ENCODE measurements around the gene WDR70.
"Not testable (repeated sequence)": the region's sequence is repeated elsewhere in the genome, so short reads cannot be mapped to it uniquely, and the experiment has no call there.

Gene WDR70

DNA sequence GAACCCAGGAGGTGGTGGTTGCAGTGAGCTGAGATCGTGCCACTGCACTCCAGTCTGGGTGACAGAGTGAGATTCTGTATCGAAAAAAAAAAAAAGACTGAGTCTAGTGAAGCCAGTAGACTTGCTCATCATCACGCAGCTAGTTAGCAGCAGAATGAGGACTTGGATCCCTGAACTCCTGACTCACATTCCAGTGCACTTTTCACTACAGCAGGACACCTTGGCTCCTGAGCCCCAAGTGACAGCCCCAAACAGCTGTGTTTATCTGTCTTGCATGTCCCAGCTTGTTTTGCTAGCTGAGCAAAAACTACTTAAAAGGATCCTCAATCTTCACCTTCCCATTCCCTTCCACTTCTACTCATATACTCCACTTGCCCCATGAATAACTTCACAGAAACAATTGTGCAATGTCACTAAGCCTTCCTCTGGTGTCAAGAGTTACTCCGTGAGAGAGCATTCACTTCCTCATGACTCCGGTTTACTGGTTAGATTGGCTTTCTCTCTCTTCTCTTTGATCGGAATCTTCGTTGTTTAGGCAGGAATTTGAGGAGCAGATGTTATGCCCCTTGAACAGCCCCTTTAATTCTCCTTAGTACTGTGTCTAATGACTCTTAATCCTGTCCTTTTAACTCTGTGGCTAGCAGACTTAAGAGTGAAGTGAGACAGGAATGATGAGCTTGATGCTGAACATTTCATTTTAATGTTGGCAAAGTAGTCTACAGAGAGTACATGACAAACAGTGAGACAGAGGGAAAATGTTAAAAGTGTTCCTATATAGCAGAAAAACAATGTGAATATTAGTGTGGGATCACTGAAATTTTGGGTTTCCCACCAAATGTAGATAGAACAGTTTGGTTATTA, 84.3 kb downstream of the WDR70 start:
- not testable (repeated sequence) for H3K9me3 ChIP-seq (replicated peaks in 1 of 2; ENCODE audit: control insufficient read depth in 2 of 2, insufficient read depth in 1 of 2, low read depth in 1 of 2, low read length in 2 of 2); H3K14ac ChIP-seq (ENCODE audit: low read length); H2AFZ ChIP-seq (ENCODE audit: low read length); H2BK12ac ChIP-seq (ENCODE audit: low read length); H4K8ac ChIP-seq (ENCODE audit: low read depth, low read length); H3K4me3 ChIP-seq (ENCODE audit: low read length in 2 of 2); H2BK120ac ChIP-seq (ENCODE audit: low read depth, low read length); H3K4me1 ChIP-seq (ENCODE audit: control insufficient read depth in 2 of 2, insufficient read depth in 1 of 2, low read depth in 1 of 2, low read length in 2 of 2); H2AK5ac ChIP-seq (ENCODE audit: low read depth, low read length); H3K18ac ChIP-seq (ENCODE audit: low read length); H2BK15ac ChIP-seq (ENCODE audit: low read length); H3K4me2 ChIP-seq (ENCODE audit: insufficient read depth, low read length, poor library complexity, severe bottlenecking); H3K79me1 ChIP-seq (ENCODE audit: low read depth, low read length); H3K4ac ChIP-seq (ENCODE audit: low read length); H4K91ac ChIP-seq (ENCODE audit: low read depth, low read length, poor library complexity); H3K23ac ChIP-seq (ENCODE audit: low read depth, low read length, poor library complexity); H3K9ac ChIP-seq (ENCODE audit: low read depth, low read length, poor library complexity); H3K36me3 ChIP-seq (replicated peaks in 1 of 2; ENCODE audit: control insufficient read depth in 2 of 2, insufficient read depth in 2 of 2, low read length in 2 of 2); H3K27me3 ChIP-seq (ENCODE audit: control insufficient read depth in 3 of 3, insufficient read depth in 3 of 3, low read depth in 1 of 3, low read length in 3 of 3); H2BK5ac ChIP-seq (ENCODE audit: low read length)
- DNase-seq (ENCODE audit: low spot score), result peak; percentile 12
- no CpG with 5 or more reads among the region's 7 CpGs for WGBS, 2 donors (ENCODE audit: extremely low coverage in 2 of 2, insufficient read length in 2 of 2, insufficient replicate concordance in 1 of 2)
- H3K27ac ChIP-seq (replicated peaks; ENCODE audit: low read length), result peak overlapping the region; percentile 24

DNA sequence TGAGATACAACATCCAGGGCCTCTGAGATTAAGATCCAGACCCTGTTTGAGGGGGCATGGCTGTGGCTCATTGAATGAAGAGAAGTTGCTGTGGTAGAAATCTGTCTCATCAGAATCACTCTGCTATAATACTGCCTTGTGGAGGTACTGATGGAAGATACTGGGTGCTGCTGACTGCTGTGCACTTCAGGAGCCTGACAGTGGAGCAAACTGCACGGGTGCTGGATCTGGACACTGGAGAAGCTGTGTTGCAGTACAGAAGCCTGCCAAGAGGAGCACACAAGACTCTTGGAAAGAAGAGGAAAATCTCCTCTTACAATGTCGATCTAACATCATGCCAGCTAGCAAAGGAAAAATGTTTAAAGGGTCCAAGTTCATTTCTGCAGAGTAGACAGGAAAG, 85.5 kb downstream of the WDR70 start:
- H4K91ac ChIP-seq (ENCODE audit: low read depth, low read length, poor library complexity); H3K23ac ChIP-seq (ENCODE audit: low read depth, low read length, poor library complexity); H3K4me2 ChIP-seq (ENCODE audit: insufficient read depth, low read length, poor library complexity, severe bottlenecking); H2AFZ ChIP-seq (ENCODE audit: low read length); H3K9ac ChIP-seq (ENCODE audit: low read depth, low read length, poor library complexity); H2AK5ac ChIP-seq (ENCODE audit: low read depth, low read length); H3K36me3 ChIP-seq (replicated peaks in 1 of 2; ENCODE audit: control insufficient read depth in 2 of 2, insufficient read depth in 2 of 2, low read length in 2 of 2); H3K79me1 ChIP-seq (ENCODE audit: low read depth, low read length); H3K18ac ChIP-seq (ENCODE audit: low read length); H3K14ac ChIP-seq (ENCODE audit: low read length); H3K4ac ChIP-seq (ENCODE audit: low read length); H3K9me3 ChIP-seq (replicated peaks in 1 of 2; ENCODE audit: control insufficient read depth in 2 of 2, insufficient read depth in 1 of 2, low read depth in 1 of 2, low read length in 2 of 2); H3K4me3 ChIP-seq (ENCODE audit: low read length in 2 of 2); H3K4me1 ChIP-seq (ENCODE audit: control insufficient read depth in 2 of 2, insufficient read depth in 1 of 2, low read depth in 1 of 2, low read length in 2 of 2); H2BK12ac ChIP-seq (ENCODE audit: low read length); H3K27me3 ChIP-seq (ENCODE audit: control insufficient read depth in 3 of 3, insufficient read depth in 3 of 3, low read depth in 1 of 3, low read length in 3 of 3); H4K8ac ChIP-seq (ENCODE audit: low read depth, low read length); H2BK120ac ChIP-seq (ENCODE audit: low read depth, low read length); H2BK5ac ChIP-seq (ENCODE audit: low read length); DNase-seq (ENCODE audit: low spot score); H3K27ac ChIP-seq (replicated peaks; ENCODE audit: low read length); H2BK15ac ChIP-seq (ENCODE audit: low read length): not testable (repeated sequence)
- WGBS, 2 donors (ENCODE audit: extremely low coverage in 2 of 2, insufficient read length in 2 of 2, insufficient replicate concordance in 1 of 2), result no CpG with 5 or more reads among the region's 2 CpGs

DNA sequence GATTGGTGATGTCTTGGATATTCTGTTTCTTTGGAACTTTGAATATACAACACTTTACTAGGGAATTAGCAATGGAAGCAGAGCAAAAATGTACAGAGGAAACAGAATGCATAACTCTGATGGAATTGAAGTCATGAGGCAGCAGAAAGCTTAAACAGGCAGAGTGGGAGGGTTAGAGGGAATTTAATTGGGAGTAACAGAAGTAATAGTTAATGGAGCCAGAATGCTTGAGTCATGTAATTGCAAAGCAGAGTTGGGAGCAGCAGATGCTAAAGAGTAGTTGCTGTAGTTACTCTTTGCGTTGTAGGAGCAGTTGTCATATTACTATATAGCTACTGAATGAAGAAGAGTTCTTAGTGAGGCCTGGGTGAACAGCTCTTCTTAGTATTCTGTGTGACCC, 90.3 kb downstream of the WDR70 start:
- not testable (repeated sequence) for H3K23ac ChIP-seq (ENCODE audit: low read depth, low read length, poor library complexity); H4K8ac ChIP-seq (ENCODE audit: low read depth, low read length); H2BK12ac ChIP-seq (ENCODE audit: low read length); H2AK5ac ChIP-seq (ENCODE audit: low read depth, low read length); H3K27ac ChIP-seq (replicated peaks; ENCODE audit: low read length); H3K18ac ChIP-seq (ENCODE audit: low read length); H3K9me3 ChIP-seq (replicated peaks in 1 of 2; ENCODE audit: control insufficient read depth in 2 of 2, insufficient read depth in 1 of 2, low read depth in 1 of 2, low read length in 2 of 2); H3K4me1 ChIP-seq (ENCODE audit: control insufficient read depth in 2 of 2, insufficient read depth in 1 of 2, low read depth in 1 of 2, low read length in 2 of 2); H3K9ac ChIP-seq (ENCODE audit: low read depth, low read length, poor library complexity); H3K4ac ChIP-seq (ENCODE audit: low read length); H3K79me1 ChIP-seq (ENCODE audit: low read depth, low read length); H3K4me2 ChIP-seq (ENCODE audit: insufficient read depth, low read length, poor library complexity, severe bottlenecking); H3K36me3 ChIP-seq (replicated peaks in 1 of 2; ENCODE audit: control insufficient read depth in 2 of 2, insufficient read depth in 2 of 2, low read length in 2 of 2); H2AFZ ChIP-seq (ENCODE audit: low read length); H4K91ac ChIP-seq (ENCODE audit: low read depth, low read length, poor library complexity); H2BK120ac ChIP-seq (ENCODE audit: low read depth, low read length); H3K27me3 ChIP-seq (ENCODE audit: control insufficient read depth in 3 of 3, insufficient read depth in 3 of 3, low read depth in 1 of 3, low read length in 3 of 3); H3K4me3 ChIP-seq (ENCODE audit: low read length in 2 of 2); H2BK5ac ChIP-seq (ENCODE audit: low read length); H3K14ac ChIP-seq (ENCODE audit: low read length); DNase-seq (ENCODE audit: low spot score); H2BK15ac ChIP-seq (ENCODE audit: low read length)
- no CpG with 5 or more reads among the region's 1 CpG for WGBS, 2 donors (ENCODE audit: extremely low coverage in 2 of 2, insufficient read length in 2 of 2, insufficient replicate concordance in 1 of 2)

DNA sequence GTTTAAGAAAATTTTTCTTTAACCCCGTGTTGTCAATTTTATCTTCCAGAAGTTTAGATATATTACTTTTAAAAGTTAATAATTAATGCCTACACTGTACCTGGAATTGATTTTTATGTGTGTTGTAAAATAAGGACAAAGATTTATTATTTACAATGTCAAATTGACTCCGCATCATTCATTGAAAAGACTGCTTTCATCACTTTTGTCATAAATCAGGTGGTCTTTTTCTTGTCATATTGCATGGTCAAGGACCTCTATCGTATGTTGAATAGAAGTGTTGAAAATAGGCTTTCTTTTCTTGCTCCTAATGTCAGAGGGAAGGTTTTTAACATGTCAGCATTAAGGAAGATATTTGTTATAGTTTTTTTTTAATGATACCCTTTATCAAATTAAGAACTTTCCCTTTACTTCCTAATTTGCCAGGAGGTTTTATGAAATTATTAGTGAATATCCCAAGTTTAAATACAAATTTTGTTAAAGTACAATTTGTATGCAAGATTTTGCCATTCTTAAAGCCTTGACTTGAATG, 92.6 kb downstream of the WDR70 start:
- Histone ChIP-seq H2BK15ac (ENCODE audit: low read length) (no peak overlapping the region), H3K79me1 (ENCODE audit: low read depth, low read length) (no peaks in the 10 kb centered on the region), H3K14ac (ENCODE audit: low read length) (no peak overlapping the region), H2BK5ac (ENCODE audit: low read length) (no peak overlapping the region), H3K27ac (replicated peaks; ENCODE audit: low read length) (no peak overlapping the region), H3K9ac (ENCODE audit: low read depth, low read length, poor library complexity) (no peak overlapping the region), H3K27me3 (ENCODE audit: control insufficient read depth in 3 of 3, insufficient read depth in 3 of 3, low read depth in 1 of 3, low read length in 3 of 3) (no peaks in the 10 kb centered on the region), H3K4me1 (ENCODE audit: control insufficient read depth in 2 of 2, insufficient read depth in 1 of 2, low read depth in 1 of 2, low read length in 2 of 2) (no peaks in the 10 kb centered on the region), H4K8ac (ENCODE audit: low read depth, low read length) (no peak overlapping the region), H2BK120ac (ENCODE audit: low read depth, low read length) (no peak overlapping the region), H3K23ac (ENCODE audit: low read depth, low read length, poor library complexity) (no peak overlapping the region), H3K4me2 (ENCODE audit: insufficient read depth, low read length, poor library complexity, severe bottlenecking) (no peak overlapping the region), H2BK12ac (ENCODE audit: low read length) (no peak overlapping the region), H2AK5ac (ENCODE audit: low read depth, low read length) (no peak overlapping the region), H2AFZ (ENCODE audit: low read length) (no peak overlapping the region), H4K91ac (ENCODE audit: low read depth, low read length, poor library complexity) (no peak overlapping the region), H3K36me3 (replicated peaks in 1 of 2; ENCODE audit: control insufficient read depth in 2 of 2, insufficient read depth in 2 of 2, low read length in 2 of 2) (no peaks in the 10 kb centered on the region), H3K18ac (ENCODE audit: low read length) (no peak overlapping the region), H3K9me3 (replicated peaks in 1 of 2; ENCODE audit: control insufficient read depth in 2 of 2, insufficient read depth in 1 of 2, low read depth in 1 of 2, low read length in 2 of 2) (peaks cover 0 to 1% of the 10 kb centered on the region in 2 donors), H3K4ac (ENCODE audit: low read length) (no peak overlapping the region), H3K4me3 (ENCODE audit: low read length in 2 of 2) (no peak overlapping the region)
- DNase-seq (ENCODE audit: low spot score), result no peak
- WGBS, 2 donors (ENCODE audit: extremely low coverage in 2 of 2, insufficient read length in 2 of 2, insufficient replicate concordance in 1 of 2), result no CpG with 5 or more reads among the region's 3 CpGs

All from neuronal stem cell (in vitro differentiated cells).